ENCODE measurements around the gene SARS1.

The SARS1 gene

GRCh38 chr1:109251277-109252166 is 37.8 kb downstream of the SARS1 start:
- DNase-seq, result no peak

- DNase-seq, result no peak
These were observed 38.6 kb downstream of the SARS1 start for GRCh38 chr1:109252167-109252892.

- no peak for DNase-seq
These were observed 39.4 kb downstream of the SARS1 start for GRCh38 chr1:109252893-109253802.

GRCh38 chr1:109253803-109254620 is 40.3 kb downstream of the SARS1 start:
- no peak for DNase-seq

GRCh38 chr1:109254621-109255096 is 40.9 kb downstream of the SARS1 start:
- no peak for DNase-seq

DNA sequence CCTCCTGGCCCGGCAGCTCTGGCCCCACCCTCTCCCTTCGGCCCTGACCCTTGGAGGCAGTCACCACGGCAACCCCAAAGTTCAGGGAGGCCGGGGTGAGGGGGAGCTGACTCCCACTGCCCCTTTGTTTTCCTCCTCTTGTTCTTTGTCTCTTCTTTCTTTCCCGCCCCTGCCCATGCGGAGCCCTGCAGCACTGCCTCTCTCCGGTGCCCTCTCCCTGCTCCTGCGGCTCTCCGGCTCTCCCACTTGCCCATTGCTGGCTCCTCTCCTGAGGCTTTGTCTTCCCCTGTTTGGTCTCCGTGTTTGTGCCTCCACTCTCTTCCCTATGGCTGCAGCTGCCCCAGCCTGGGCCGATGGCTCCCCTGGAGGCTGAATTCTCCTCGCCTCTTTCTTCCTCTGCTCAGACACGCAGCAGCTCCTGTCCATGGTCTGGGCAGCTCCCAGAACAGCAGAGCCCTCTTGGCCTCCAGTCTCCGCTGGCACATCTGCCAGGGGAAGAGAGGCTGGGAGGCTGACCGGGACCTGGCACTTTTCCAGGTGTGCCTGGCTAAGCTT is 41.5 kb downstream of the SARS1 start:
- DNase-seq, result no peak

GRCh38 chr1:109255678-109256077 is 42.0 kb downstream of the SARS1 start:
- no peak for DNase-seq

DNA sequence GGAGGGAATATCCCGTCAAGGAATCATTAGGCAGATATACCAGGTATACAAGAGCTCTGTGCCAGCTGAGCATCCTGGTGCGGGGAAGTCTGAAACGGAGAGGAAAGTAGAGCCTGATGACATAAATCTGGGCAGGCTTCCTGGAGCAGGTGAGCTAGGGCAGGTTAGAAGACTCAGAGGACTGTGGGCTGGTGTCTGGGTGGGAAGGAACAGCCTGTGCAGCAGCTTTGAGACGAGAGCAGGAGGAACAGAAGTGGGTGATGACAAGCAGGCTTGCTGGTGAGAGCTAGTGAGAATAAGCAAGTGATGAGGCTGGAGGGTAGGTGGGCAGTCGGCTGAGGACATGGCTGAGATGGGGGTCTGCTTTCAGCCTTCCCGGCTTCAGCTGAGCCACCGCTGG is 42.4 kb downstream of the SARS1 start:
- no peak for DNase-seq

- DNase-seq, result no peak
These were observed 43.4 kb downstream of the SARS1 start for GRCh38 chr1:109256971-109257681.

GRCh38 chr1:109257682-109258421 is 44.1 kb downstream of the SARS1 start:
- DNase-seq, result no peak

DNA sequence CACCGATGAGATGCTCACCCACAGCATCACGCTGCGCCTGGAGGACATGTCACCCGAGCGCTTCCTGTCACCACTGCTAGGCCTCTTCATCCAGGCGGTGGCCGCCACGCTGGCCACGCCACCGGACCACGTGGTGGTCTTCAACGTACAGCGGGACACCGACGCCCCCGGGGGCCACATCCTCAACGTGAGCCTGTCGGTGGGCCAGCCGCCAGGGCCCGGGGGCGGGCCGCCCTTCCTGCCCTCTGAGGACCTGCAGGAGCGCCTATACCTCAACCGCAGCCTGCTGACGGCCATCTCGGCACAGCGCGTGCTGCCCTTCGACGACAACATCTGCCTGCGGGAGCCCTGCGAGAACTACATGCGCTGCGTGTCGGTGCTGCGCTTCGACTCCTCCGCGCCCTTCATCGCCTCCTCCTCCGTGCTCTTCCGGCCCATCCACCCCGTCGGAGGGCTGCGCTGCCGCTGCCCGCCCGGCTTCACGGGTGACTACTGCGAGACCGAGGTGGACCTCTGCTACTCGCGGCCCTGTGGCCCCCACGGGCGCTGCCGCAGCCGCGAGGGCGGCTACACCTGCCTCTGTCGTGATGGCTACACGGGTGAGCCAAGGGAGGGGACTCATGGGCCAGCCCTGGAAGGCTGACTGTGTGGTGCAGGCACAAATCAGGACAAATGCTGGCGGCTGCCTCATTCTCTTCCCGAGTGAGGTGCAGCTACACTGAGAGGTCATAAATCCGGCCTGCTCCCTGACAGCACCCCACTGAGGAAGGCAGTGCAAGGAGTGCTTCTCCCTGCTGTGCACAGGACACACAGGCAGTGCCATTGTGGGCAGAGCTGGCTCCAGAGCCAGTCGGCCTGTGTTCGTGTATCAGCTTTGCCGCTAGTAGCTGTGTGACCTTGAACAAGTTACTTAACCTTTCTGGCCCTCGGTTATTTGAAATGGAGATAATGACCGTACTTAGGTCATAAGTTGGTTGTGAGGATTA is 45.1 kb downstream of the SARS1 start:
- DNase-seq, result no peak

GRCh38 chr1:109259674-109260557 is 46.2 kb downstream of the SARS1 start:
- no peak for DNase-seq

DNA sequence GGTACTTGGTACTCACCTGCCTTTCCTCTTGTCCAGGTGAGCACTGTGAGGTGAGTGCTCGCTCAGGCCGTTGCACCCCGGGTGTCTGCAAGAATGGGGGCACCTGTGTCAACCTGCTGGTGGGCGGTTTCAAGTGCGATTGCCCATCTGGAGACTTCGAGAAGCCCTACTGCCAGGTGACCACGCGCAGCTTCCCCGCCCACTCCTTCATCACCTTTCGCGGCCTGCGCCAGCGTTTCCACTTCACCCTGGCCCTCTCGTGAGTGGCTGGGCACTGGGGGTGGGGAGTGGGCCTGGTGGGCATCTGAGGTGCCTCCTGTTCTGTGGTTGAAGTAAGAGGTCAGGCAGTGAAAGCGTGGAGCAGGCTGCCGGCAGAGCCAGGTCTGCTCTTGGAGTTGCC is 47.3 kb downstream of the SARS1 start:
- DNase-seq, result no peak

DNA sequence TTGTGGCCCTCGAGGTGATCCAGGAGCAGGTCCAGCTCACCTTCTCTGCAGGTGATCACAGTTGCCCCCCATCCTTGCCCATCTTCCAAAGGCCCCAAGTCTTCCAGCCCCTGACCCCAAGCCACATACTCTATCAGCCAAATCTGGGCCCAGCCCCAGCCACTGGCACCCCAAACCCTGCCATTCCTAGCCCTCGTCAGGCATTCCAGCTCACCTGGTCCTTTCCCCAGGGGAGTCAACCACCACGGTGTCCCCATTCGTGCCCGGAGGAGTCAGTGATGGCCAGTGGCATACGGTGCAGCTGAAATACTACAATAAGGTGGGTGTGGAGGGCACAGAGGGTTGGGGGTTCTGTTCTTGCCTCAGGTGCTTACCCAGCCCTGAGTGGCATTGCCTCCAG is 47.9 kb downstream of the SARS1 start:
- no peak for DNase-seq

GRCh38 chr1:109262231-109263055 is 48.7 kb downstream of the SARS1 start:
- no peak for DNase-seq

DNA sequence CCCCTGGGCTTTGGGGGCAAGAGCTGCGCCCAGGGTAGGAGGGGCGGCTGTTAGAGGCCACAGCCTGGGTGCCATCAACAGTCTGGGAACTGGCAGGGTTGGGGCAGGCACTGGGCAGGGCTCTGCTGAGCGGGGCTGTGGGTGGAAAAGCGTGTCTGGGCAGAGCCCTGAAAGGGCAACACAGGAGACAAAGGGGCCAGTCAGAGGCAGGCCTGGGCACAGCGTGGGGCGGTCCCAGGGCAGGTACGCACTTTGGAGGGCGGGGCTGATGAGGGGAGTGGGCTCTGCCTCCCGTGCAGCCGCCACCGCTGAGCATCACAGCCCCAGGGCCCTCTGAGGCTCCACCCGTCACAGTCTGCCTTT is 49.5 kb downstream of the SARS1 start:
- no peak for DNase-seq
